Measurements from ENCODE around the gene CLIC4. TPM values are rescaled to one million over a fixed set of nuclear protein-coding genes. Genes with fewer than 3 reads are reported as not detected.
"Not testable (repeated sequence)": the region's sequence is repeated elsewhere in the genome, so short reads cannot be mapped to it uniquely, and the experiment has no call there.

The CLIC4 gene
- total and polyA plus RNA-seq, 2 donors (not counting 1 experiment from before 2014, with no cell fraction given) = 28.5 to 123 TPM

DNA sequence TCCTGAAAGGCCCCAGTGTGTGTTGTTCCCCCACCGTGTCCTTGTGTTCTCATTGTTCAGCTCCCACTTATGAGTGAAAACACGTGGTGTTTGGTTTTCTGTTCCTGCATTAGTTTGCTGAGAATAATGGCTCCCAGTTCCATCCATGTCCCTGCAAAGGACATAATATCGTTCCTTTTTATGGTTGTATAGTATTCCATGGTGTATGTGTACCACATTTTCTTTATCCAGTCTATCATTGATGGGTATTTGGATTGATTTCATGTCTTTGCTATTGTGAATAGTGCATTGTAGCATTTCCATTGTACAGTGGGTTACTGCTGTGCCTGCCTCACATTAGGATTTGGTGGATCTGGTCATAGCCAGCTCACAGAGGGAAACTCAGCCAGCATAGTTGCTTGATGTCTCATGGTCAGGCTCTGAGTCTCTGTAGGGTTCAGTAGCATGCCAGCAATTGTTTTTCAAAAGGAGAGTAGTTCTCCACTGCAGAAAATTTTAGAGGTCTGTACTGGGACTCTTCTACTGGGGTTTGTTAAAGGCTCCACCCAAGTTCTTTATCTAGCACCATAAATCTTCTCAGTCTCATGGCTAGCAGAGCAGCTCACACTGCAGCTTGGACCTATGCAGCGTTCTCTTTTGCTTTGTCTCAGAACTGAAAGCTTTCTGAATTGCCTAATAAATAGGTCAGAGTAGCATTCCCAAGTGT lies 143.9 kb downstream of the CLIC4 start:
- Mint-ChIP-seq H3K9me3 (ENCODE audit: insufficient read depth) (peaks cover 15% of the 10 kb centered on the region), H3K27ac (no peak overlapping the region), H3K4me1 (peaks cover 4% of the 10 kb centered on the region), H3K4me3 (no peak overlapping the region), H3K27me3 (peaks cover 13% of the 10 kb centered on the region)
- Histone ChIP-seq H3K9me3 (ENCODE audit: control extremely low read depth in 1 of 3, control insufficient read depth in 2 of 3, insufficient read depth in 1 of 3, low read length in 2 of 3) (peaks cover 0 to 17% (median 16%) of the 10 kb centered on the region in 3 donors), H3K79me2 (ENCODE audit: control insufficient read depth, insufficient read depth, low read length) (no peaks in the 10 kb centered on the region), H3K27ac (ENCODE audit: low read length in 2 of 2) (no peak overlapping the region), H3K9ac (ENCODE audit: low read length) (no peak overlapping the region), H2AFZ (ENCODE audit: insufficient read depth, low read depth, low read length, poor library complexity, severe bottlenecking) (no peak overlapping the region), H3K36me3 (replicated peaks in 1 of 2; ENCODE audit: control extremely low read depth in 1 of 2, control insufficient read depth in 1 of 2, extremely low read depth in 1 of 2, insufficient read depth in 2 of 2, low read length in 1 of 2) (no peaks in the 10 kb centered on the region), H3K27me3 (replicated peaks in 1 of 4; ENCODE audit: control extremely low read depth in 1 of 4, control insufficient read depth in 3 of 4, insufficient read depth in 4 of 4, low read length in 3 of 4) (peaks cover 0 to 12% (median 1%) of the 10 kb centered on the region in 4 experiments), H4K20me1 (ENCODE audit: control insufficient read depth, insufficient read depth, low read length, poor library complexity, severe bottlenecking) (no peaks in the 10 kb centered on the region), H3K4me3 (ENCODE audit: control extremely low read depth in 1 of 5, extremely low read depth in 1 of 5, insufficient read depth in 1 of 5, low read depth in 2 of 5, low read length in 4 of 5) (no peak overlapping the region), H3K4me2 (replicated peaks; ENCODE audit: low read depth, low read length, poor library complexity, severe bottlenecking) (no peak overlapping the region), H3K4me1 (ENCODE audit: control insufficient read depth in 2 of 2, insufficient read depth in 2 of 2, low read length in 2 of 2) (peaks cover 0 to 2% of the 10 kb centered on the region in 2 donors)
- intact Hi-C loops (cut with micrococcal nuclease) = no loop called here
- POLR2A ChIA-PET = interaction anchor here (0.9 kb wide), 1 partner anchor 12 kb away, joined by 3 read pairs; no protein-coding TSS in a partner anchor
- WGBS (ENCODE audit: insufficient coverage) = 100% methylated on average over 2 of the region's 4 CpGs
- TF ChIP-seq EZH2 (IDR thresholded peaks at IDR 0.05; ENCODE audit: borderline replicate concordance, insufficient read depth, low read depth, low read length, poor library complexity, severe bottlenecking) = no peak
- TF ChIP-seq, protein P1, sequence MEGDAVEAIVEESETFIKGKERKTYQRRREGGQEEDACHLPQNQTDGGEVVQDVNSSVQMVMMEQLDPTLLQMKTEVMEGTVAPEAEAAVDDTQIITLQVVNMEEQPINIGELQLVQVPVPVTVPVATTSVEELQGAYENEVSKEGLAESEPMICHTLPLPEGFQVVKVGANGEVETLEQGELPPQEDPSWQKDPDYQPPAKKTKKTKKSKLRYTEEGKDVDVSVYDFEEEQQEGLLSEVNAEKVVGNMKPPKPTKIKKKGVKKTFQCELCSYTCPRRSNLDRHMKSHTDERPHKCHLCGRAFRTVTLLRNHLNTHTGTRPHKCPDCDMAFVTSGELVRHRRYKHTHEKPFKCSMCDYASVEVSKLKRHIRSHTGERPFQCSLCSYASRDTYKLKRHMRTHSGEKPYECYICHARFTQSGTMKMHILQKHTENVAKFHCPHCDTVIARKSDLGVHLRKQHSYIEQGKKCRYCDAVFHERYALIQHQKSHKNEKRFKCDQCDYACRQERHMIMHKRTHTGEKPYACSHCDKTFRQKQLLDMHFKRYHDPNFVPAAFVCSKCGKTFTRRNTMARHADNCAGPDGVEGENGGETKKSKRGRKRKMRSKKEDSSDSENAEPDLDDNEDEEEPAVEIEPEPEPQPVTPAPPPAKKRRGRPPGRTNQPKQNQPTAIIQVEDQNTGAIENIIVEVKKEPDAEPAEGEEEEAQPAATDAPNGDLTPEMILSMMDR (IDR thresholded peaks at IDR 0.05) = no peak
- CTCF ChIA-PET = interaction anchor here (1.4 kb wide), 1 partner anchor 9 kb away, joined by 4 read pairs; no protein-coding TSS in a partner anchor
- DNase-seq (no peak), ATAC-seq (ENCODE audit: low read depth) (no peak)

DNA sequence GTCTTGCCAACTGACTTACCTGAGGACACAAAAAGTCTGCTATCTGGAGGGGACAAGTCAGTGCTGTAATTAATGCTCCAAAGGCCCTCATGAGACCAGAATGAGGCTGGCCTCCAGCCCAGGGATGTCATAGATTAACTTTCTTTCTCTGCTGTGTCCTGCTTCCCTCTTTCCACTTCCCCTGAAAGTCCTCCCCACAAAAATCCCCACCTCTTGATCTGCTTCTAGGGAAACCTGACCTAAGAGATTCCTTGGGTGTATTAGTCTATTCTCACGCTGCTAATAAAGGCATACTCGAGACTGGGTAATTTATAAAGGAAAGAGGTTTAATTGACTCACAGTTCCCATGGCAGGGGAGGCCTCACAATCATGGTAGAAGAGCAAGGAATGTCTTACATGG lies 145.6 kb downstream of the CLIC4 start:
- Histone ChIP-seq H3K9me3 (ENCODE audit: control extremely low read depth in 1 of 3, control insufficient read depth in 2 of 3, insufficient read depth in 1 of 3, low read length in 2 of 3) (peaks cover 0 to 15% (median 13%) of the 10 kb centered on the region in 3 donors), H3K27me3 (replicated peaks in 1 of 4; ENCODE audit: control extremely low read depth in 1 of 4, control insufficient read depth in 3 of 4, insufficient read depth in 4 of 4, low read length in 3 of 4) (peaks cover 0 to 12% (median 1%) of the 10 kb centered on the region in 4 experiments), H3K4me2 (replicated peaks; ENCODE audit: low read depth, low read length, poor library complexity, severe bottlenecking) (no peak overlapping the region), H2AFZ (ENCODE audit: insufficient read depth, low read depth, low read length, poor library complexity, severe bottlenecking) (no peak overlapping the region), H3K4me3 (ENCODE audit: control extremely low read depth in 1 of 5, extremely low read depth in 1 of 5, insufficient read depth in 1 of 5, low read depth in 2 of 5, low read length in 4 of 5) (no peak overlapping the region), H4K20me1 (ENCODE audit: control insufficient read depth, insufficient read depth, low read length, poor library complexity, severe bottlenecking) (no peaks in the 10 kb centered on the region), H3K36me3 (replicated peaks in 1 of 2; ENCODE audit: control extremely low read depth in 1 of 2, control insufficient read depth in 1 of 2, extremely low read depth in 1 of 2, insufficient read depth in 2 of 2, low read length in 1 of 2) (no peaks in the 10 kb centered on the region), H3K79me2 (ENCODE audit: control insufficient read depth, insufficient read depth, low read length) (no peaks in the 10 kb centered on the region), H3K4me1 (ENCODE audit: control insufficient read depth in 2 of 2, insufficient read depth in 2 of 2, low read length in 2 of 2) (peaks cover 0 to 2% of the 10 kb centered on the region in 2 donors), H3K27ac (ENCODE audit: low read length in 2 of 2) (no peak overlapping the region), H3K9ac (ENCODE audit: low read length) (no peak overlapping the region)
- TF ChIP-seq, protein P1 (IDR thresholded peaks at IDR 0.05) = no peak
- no peak for TF ChIP-seq EZH2 (IDR thresholded peaks at IDR 0.05; ENCODE audit: borderline replicate concordance, insufficient read depth, low read depth, low read length, poor library complexity, severe bottlenecking)
- Mint-ChIP-seq H3K27ac (no peak overlapping the region), H3K4me1 (peaks cover 8% of the 10 kb centered on the region), H3K9me3 (ENCODE audit: insufficient read depth) (peaks cover 12% of the 10 kb centered on the region), H3K27me3 (peaks cover 9% of the 10 kb centered on the region), H3K4me3 (no peak overlapping the region)
- POLR2A ChIA-PET = no interaction called here
- CTCF ChIA-PET = interaction anchor here (1.1 to 1.6 kb wide), 2 partner anchors 31 to 42 kb away, joined by 3 read pairs; no protein-coding TSS in a partner anchor
- intact Hi-C loops (cut with micrococcal nuclease) = no loop called here
- ATAC-seq (ENCODE audit: low read depth) = no peak
- no peak for DNase-seq
- no CpG with 5 or more reads among the region's 2 CpGs for WGBS (ENCODE audit: insufficient coverage)

DNA sequence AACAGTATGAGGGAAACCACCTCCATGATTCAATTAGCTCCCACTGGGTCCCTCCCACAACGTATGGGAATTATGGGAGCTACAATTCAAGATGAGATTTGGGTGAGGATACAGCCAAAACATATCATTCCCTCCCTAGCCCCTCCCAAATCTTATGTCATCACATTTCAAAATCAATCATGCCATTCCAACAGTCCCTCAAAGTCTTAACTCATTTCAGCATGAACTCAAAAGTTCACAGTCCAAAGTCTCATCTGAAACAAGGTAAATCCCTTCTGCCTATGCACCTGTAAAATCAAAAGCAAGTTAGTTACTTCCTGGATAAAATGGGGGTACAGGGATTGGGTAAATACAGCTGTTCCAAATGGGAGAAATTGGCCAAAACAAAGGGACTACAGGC lies 146.1 kb downstream of the CLIC4 start:
- ATAC-seq (ENCODE audit: low read depth); intact Hi-C loops (cut with micrococcal nuclease); H3K4me3 Mint-ChIP-seq; H2AFZ ChIP-seq (ENCODE audit: insufficient read depth, low read depth, low read length, poor library complexity, severe bottlenecking); H3K27ac Mint-ChIP-seq; DNase-seq; H3K4me1 Mint-ChIP-seq; H3K36me3 ChIP-seq (replicated peaks in 1 of 2; ENCODE audit: control extremely low read depth in 1 of 2, control insufficient read depth in 1 of 2, extremely low read depth in 1 of 2, insufficient read depth in 2 of 2, low read length in 1 of 2); H4K20me1 ChIP-seq (ENCODE audit: control insufficient read depth, insufficient read depth, low read length, poor library complexity, severe bottlenecking); H3K79me2 ChIP-seq (ENCODE audit: control insufficient read depth, insufficient read depth, low read length); H3K4me2 ChIP-seq (replicated peaks; ENCODE audit: low read depth, low read length, poor library complexity, severe bottlenecking); H3K27ac ChIP-seq (ENCODE audit: low read length in 2 of 2); H3K4me1 ChIP-seq (ENCODE audit: control insufficient read depth in 2 of 2, insufficient read depth in 2 of 2, low read length in 2 of 2); POLR2A ChIA-PET; H3K27me3 Mint-ChIP-seq; H3K9ac ChIP-seq (ENCODE audit: low read length); H3K4me3 ChIP-seq (ENCODE audit: control extremely low read depth in 1 of 5, extremely low read depth in 1 of 5, insufficient read depth in 1 of 5, low read depth in 2 of 5, low read length in 4 of 5): not testable (repeated sequence)
- peaks cover 0 to 12% (median 1%) of the 10 kb centered on the region in 4 experiments for H3K27me3 ChIP-seq (replicated peaks in 1 of 4; ENCODE audit: control extremely low read depth in 1 of 4, control insufficient read depth in 3 of 4, insufficient read depth in 4 of 4, low read length in 3 of 4)
- no CpG with 5 or more reads among the region's 1 CpG for WGBS (ENCODE audit: insufficient coverage)
- H3K9me3 Mint-ChIP-seq (ENCODE audit: insufficient read depth) = peaks cover 12% of the 10 kb centered on the region
- peaks cover 0 to 15% (median 13%) of the 10 kb centered on the region in 3 donors for H3K9me3 ChIP-seq (ENCODE audit: control extremely low read depth in 1 of 3, control insufficient read depth in 2 of 3, insufficient read depth in 1 of 3, low read length in 2 of 3)
- CTCF ChIA-PET = interaction anchor here (1.1 to 1.6 kb wide), 2 partner anchors 30 to 42 kb away, joined by 3 read pairs; no protein-coding TSS in a partner anchor

Data from B cell (primary cell).